SKM-1 (cell line): Measurements from ENCODE around the gene HS2ST1.
"Not testable (repeated sequence)": the region's sequence is repeated elsewhere in the genome, so short reads cannot be mapped to it uniquely, and the experiment has no call there.

Source experiments
- DNase-seq: peaks from one replicate; lab custom pipeline; 2025; ENCODE audit not compliant: unreplicated experiment; lab: John Stamatoyannopoulos, UW

Gene HS2ST1

DNA sequence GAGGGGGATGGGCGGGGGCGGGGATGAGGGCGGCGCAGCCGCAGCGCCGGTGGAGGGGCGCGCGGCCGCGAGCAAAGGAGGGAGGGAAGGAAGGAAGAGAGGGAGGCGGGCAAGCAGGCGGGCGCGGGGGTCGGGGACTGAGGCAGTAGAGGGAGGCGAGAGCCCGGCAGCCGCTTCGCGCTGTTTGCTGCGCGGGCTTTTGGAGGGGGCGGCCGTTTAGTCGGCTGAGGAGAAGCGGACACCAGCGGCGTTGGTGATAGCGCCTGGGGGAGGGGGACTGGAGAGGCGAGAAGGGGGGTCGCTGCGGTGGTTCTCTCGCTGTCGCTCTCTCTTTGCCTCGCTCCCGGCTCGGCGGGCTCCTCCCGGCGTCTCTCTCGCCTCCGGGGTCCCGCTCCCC, at the start of gene HS2ST1:
Gene HS2ST1, plus strand, starts transcription at position 35 of the 397 bp plus-strand sequence.
- no peak for DNase-seq

GRCh38 chr1:86865973-86866637, 48.3 kb upstream of the HS2ST1 start:
- no peak for DNase-seq

GRCh38 chr1:86866665-86867064, 47.8 kb upstream of the HS2ST1 start:
- DNase-seq: no peak

DNA sequence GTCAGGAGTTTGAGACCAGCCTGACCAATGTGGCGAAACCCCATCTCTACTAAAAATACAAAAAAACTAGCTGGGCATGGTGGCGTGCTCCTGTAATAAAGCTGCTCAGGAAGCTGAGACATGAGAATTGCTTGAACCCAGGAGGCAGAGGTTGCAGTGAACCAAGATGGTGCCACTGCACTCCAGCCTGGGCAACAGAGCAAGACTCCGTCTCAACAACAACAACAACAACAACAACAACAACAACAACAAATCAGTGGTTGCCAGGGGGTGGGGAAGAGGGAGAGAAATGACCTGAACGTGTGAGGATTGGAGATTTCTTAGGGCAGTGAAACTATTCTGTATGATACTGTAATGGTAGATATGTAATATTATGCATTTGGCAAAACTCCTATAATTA, 47.2 kb upstream of the HS2ST1 start:
- DNase-seq: not testable (repeated sequence)

DNA sequence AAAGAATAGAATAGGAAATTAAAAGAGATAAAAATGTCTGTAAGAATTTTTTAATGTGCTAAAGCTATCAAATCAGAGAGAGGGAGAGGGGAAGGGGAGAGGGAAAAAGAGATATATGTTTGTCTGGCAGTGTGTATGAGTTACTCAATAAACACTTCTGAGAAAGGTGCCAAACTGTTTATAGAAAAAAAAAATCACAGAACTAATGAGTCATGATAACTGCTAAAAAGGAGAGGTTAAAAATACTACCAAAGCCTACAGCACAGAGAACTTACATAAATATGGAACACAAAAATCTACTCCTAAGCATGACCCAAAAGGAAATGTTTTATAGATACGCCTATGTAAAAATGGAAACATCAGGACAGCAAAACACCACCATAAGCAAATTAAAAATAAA, 46.0 kb upstream of the HS2ST1 start:
- no peak for DNase-seq

GRCh38 chr1:86871001-86871400, 43.4 kb upstream of the HS2ST1 start:
- DNase-seq: no peak

- DNase-seq: no peak
Measured at GRCh38 chr1:86872086-86872485, 42.3 kb upstream of the HS2ST1 start.

DNA sequence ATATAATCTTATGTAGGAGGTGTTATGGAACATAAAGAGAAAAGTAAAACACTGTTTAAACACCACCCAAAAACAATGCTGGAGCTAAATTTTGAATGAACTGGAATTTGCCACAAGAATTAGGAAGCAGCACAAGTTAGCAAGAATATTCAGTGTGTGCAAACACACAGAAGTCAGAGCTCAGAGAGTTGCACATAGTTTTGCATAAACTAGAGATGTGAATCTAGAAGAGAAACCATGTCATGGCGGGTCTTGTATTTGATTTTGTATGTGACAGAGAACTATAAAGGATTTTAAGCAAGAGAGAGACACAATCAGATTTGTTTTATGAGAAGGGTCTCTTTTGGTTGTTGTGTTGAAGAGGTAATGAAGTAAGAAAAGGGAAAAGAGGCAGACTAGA, 38.7 kb upstream of the HS2ST1 start:
- DNase-seq: no peak

- DNase-seq: no peak
Measured at GRCh38 chr1:86887479-86888162, 26.8 kb upstream of the HS2ST1 start.

DNA sequence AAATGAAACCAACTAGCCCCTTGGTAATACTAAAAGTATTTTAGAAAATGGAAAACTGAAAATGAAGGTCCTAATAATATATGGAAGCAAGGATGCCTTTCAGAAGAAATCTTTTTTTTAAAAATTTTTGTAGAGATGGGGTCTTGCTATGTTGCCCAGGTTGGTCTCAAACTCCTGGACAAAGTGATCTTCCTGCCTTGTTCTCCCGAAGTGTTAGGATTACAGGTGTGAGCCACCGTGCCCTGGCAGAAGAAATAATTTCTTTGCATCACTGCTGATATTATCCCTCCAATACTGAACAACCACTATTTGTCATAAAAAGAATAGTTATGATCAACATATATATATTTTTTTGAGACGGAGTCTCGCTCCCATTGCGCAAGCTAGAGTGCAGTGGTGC, 26.1 kb upstream of the HS2ST1 start:
- no peak for DNase-seq

- not testable (repeated sequence) for DNase-seq
Measured at GRCh38 chr1:86899401-86899800, 15.0 kb upstream of the HS2ST1 start.

DNA sequence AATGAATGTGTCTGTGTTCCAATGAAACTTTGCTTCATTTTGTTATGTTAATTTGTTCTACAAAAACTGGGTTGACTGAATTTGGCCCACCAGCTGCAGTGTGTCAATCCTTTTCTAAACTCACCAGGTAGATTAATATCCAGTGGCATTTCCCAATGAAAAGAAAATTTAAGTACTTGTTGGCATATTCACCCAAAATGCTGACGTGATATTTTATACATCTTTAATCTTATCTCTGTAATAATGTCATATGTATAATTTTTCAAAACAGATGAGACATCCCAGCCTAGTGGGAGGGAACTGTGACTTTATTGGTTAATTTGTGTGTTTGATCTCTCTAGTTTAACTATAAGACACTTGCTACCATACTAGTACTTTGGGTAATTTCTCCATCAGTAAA, 8.6 kb upstream of the HS2ST1 start:
- no peak for DNase-seq

DNA sequence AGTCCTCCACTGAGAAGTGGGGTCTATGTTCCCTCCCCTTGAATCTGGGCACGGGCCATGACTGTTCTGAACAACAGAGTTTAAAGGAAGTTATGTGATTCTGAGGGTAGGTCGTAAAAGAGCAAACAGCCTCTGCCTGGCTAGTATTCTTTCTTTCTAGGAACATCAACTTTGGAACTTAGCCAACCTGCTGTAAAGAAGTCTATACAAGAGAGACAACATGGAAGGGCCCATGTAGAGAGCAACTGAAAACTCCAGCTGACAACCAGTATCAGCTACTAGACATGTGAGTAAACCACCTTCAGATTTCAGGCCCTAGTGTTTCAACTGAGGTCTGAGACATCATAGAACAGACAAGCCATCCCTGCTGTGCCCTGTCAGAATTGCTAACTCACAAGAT, 8.0 kb upstream of the HS2ST1 start:
- DNase-seq: no peak

GRCh38 chr1:86912281-86912900, 2.0 kb upstream of the HS2ST1 start:
- DNase-seq: no peak

DNA sequence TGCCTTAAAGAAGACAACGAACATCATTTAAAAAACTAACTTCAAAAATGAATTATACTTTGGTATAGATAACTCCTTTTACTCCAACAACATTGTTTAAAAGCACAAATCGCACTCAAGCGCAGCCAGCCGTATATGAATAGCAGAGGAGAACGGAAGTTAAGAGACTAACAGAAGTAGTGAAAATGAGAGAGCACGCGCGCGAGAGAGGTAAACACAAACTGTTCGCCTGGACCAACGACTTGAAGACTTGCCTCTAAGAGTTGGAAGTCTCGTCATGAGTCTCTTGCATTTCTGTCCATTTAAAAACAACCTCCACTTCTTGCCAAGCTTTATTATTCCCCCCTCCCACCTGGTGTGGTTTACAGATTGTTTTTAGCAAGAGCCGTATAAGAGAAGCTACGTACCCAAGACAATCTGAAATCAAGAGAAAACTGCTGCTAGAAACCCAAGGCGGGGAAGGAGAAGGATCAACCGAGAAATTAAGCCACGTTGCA, 988 bp upstream of the HS2ST1 start:
- peak; percentile 12 for DNase-seq

- peak; percentile 98 for DNase-seq
Measured at GRCh38 chr1:86913896-86914600, 387 bp upstream of the HS2ST1 start, which contains the start of gene SELENOF. SELENOF (minus strand) TSS chr1:86914126; CDS start chr1:86914111, 15 bp downstream.

DNA sequence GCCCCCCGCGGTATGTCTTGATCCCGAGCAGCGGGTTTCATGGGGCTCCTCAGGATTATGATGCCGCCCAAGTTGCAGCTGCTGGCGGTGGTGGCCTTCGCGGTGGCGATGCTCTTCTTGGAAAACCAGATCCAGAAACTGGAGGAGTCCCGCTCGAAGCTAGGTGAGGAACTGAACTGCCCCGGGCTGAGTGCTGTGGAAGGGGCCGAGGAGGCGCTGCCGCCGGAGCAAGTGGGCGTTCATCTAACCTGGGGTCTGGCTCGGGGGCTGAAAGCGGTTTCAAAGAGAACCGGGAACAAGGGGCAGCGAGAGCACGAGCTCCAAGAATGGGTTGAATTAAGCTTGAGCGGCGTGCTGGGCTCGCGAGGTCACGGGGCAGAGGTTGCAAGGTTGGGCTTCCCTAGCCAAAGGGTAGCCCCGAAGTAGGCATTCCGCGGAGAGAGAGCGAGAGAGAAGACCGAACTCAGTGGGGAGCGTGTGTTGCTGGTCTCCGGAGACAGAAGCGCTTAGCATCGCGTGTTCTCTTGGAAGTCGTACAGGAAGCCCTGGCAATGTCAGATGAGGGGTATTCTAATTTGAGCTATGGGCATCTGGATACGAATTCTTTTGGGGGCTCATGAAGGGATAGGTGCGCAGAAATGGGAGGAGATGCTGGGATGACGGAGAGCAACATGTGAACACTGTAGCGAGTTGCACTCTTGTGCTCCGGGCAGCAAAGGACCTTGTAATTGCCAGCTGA, 732 bp downstream of the HS2ST1 start:
- DNase-seq: peak; percentile 13

- no peak for DNase-seq
Measured at GRCh38 chr1:86915737-86916235, 1.4 kb downstream of the HS2ST1 start.

DNA sequence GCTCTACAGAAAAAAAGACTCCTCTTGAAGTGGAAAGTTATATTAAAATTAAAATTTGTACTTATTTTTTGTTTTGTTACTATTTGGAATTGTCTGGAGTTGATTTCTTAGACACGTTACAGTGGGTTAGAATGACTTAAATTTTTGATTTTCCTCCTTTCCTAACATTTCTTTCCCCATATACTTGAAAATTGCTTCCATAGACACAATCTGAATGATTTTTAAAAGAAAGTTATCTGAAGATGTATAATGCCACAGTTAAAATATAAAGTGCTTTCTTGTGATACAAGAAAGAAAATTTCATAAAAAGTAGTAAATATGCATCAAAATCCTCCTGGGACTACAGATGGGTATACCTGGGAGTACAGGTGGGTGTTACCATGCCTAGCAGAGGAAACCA, 2.3 kb downstream of the HS2ST1 start:
- no peak for DNase-seq

- no peak for DNase-seq
Measured at GRCh38 chr1:86922445-86922844, 8.0 kb downstream of the HS2ST1 start.
